ENCODE data around the gene GUCD1.
"Not testable (repeated sequence)": the region's sequence is repeated elsewhere in the genome, so short reads cannot be mapped to it uniquely, and the experiment has no call there.

Gene GUCD1

GRCh38 chr22:24563246-24563645 lies 8.3 kb upstream of the GUCD1 start:
- no peak for DNase-seq

GRCh38 chr22:24559471-24559870 lies 4.5 kb upstream of the GUCD1 start:
- DNase-seq, result no peak

GRCh38 chr22:24555165-24556039 lies 464 bp upstream of the GUCD1 start, which contains the start of gene SNRPD3:
Gene SNRPD3, plus strand, starts transcription at chr22:24555999. Its CDS starts 1,676 bp downstream, at chr22:24557675.
- peak; percentile 98 to 100 (median 99) for DNase-seq

- no peak for DNase-seq
These were observed 1.2 kb downstream of the GUCD1 start for GRCh38 chr22:24553597-24554312.

- not testable (repeated sequence) for DNase-seq
These were observed 2.2 kb downstream of the GUCD1 start for GRCh38 chr22:24552503-24553286.

- DNase-seq, result no peak
These were observed 4.0 kb downstream of the GUCD1 start for GRCh38 chr22:24550902-24551435.

GRCh38 chr22:24550028-24550901 lies 4.7 kb downstream of the GUCD1 start:
- no peak for DNase-seq

- no peak for DNase-seq
These were observed 6.1 kb downstream of the GUCD1 start for GRCh38 chr22:24548812-24549211.

GRCh38 chr22:24543679-24544243 lies 11.2 kb downstream of the GUCD1 start:
- DNase-seq, result no peak

GRCh38 chr22:24543185-24543601 lies 11.7 kb downstream of the GUCD1 start:
- no peak for DNase-seq

GRCh38 chr22:24542641-24543040 lies 12.3 kb downstream of the GUCD1 start:
- DNase-seq, result no peak

- DNase-seq, result no peak
These were observed 13.0 kb downstream of the GUCD1 start for GRCh38 chr22:24541681-24542515.

GRCh38 chr22:24540470-24540869 lies 14.5 kb downstream of the GUCD1 start:
- DNase-seq, result no peak

GRCh38 chr22:24536089-24536488 lies 18.8 kb downstream of the GUCD1 start:
- DNase-seq, result no peak

GRCh38 chr22:24535348-24535747 lies 19.6 kb downstream of the GUCD1 start:
- DNase-seq, result no peak

- no peak for DNase-seq
These were observed 22.9 kb downstream of the GUCD1 start for GRCh38 chr22:24532075-24532474.

GRCh38 chr22:24530968-24531367 lies 24.0 kb downstream of the GUCD1 start:
- DNase-seq, result not testable (repeated sequence)

GRCh38 chr22:24529898-24530297 lies 25.0 kb downstream of the GUCD1 start:
- no peak for DNase-seq

GRCh38 chr22:24526191-24526590 lies 28.7 kb downstream of the GUCD1 start:
- no peak for DNase-seq

- peak; percentile 37 to 87 (median 52) for DNase-seq
These were observed 29.4 kb downstream of the GUCD1 start for GRCh38 chr22:24525416-24526037.

Data from T-helper 1 cell (primary cell).